ELF-1 (cell line): ENCODE measurements around the gene CDC123.
"Not testable (repeated sequence)": the region's sequence is repeated elsewhere in the genome, so short reads cannot be mapped to it uniquely, and the experiment has no call there.

Source experiments
- DNase-seq: peaks from one replicate; pipeline ENCODE4 v3.0.0-alpha.2; 2016; ENCODE audit warnings: low read depth, low spot score

CDC123 gene

GRCh38 chr10:12195603-12196506 lies at the start of gene CDC123, which contains the start of gene NUDT5:
Gene CDC123, plus strand, starts transcription at chr10:12196188. Its CDS starts 58 bp downstream, at chr10:12196246.
Gene NUDT5, minus strand, starts transcription at chr10:12195891. Its CDS starts 9,600 bp downstream, at chr10:12186291.
- peak; percentile 95 for DNase-seq

GRCh38 chr10:12150163-12150562 lies 45.8 kb upstream of the CDC123 start:
- DNase-seq: no peak

GRCh38 chr10:12154516-12154915 lies 41.5 kb upstream of the CDC123 start:
- DNase-seq: no peak

GRCh38 chr10:12156367-12157123 lies 39.4 kb upstream of the CDC123 start:
- no peak for DNase-seq

GRCh38 chr10:12158111-12158510 lies 37.9 kb upstream of the CDC123 start:
- DNase-seq: no peak

- no peak for DNase-seq
These were observed 35.3 kb upstream of the CDC123 start for GRCh38 chr10:12160664-12161063.

- no peak for DNase-seq
These were observed 33.1 kb upstream of the CDC123 start for GRCh38 chr10:12162927-12163326.

- DNase-seq: no peak
These were observed 31.9 kb upstream of the CDC123 start for GRCh38 chr10:12164085-12164484.

GRCh38 chr10:12165036-12165435 lies 31.0 kb upstream of the CDC123 start:
- no peak for DNase-seq

- no peak for DNase-seq
These were observed 29.8 kb upstream of the CDC123 start for GRCh38 chr10:12165999-12166775.

- not testable (repeated sequence) for DNase-seq
These were observed 24.5 kb upstream of the CDC123 start for GRCh38 chr10:12171512-12171911.

- no peak for DNase-seq
These were observed 18.3 kb upstream of the CDC123 start for GRCh38 chr10:12177642-12178041.

GRCh38 chr10:12179606-12180170 lies 16.3 kb upstream of the CDC123 start:
- DNase-seq: no peak

- peak; percentile 89 for DNase-seq
These were observed 15.6 kb upstream of the CDC123 start for GRCh38 chr10:12180221-12180974.

GRCh38 chr10:12181065-12181775 lies 14.8 kb upstream of the CDC123 start:
- no peak for DNase-seq

- no peak for DNase-seq
These were observed 11.8 kb upstream of the CDC123 start for GRCh38 chr10:12184165-12184564.

GRCh38 chr10:12186323-12186722 lies 9.7 kb upstream of the CDC123 start:
- no peak for DNase-seq

- no peak for DNase-seq
These were observed 8.6 kb upstream of the CDC123 start for GRCh38 chr10:12187321-12187905.

GRCh38 chr10:12188656-12189055 lies 7.3 kb upstream of the CDC123 start:
- DNase-seq: no peak

GRCh38 chr10:12189426-12189825 lies 6.6 kb upstream of the CDC123 start:
- DNase-seq: no peak
